Stimulated activated CD4-positive, alpha-beta T cell treated with anti-CD3 and anti-CD28 coated beads, Interleukin-4, amount 100 ng/mL, for 48 hours (primary cell): ENCODE measurements around the gene ANKRD18B.
"Not testable (repeated sequence)": the region's sequence is repeated elsewhere in the genome, so short reads cannot be mapped to it uniquely, and the experiment has no call there.

ENCODE experiments used
- DNase-seq, 2 donors: peaks; one replicate each; pipeline ENCODE4 v3.0.0-alpha.2; 2020; ENCODE audit warnings: low read depth in 2 of 2

The ANKRD18B gene

GRCh38 chr9:33533958-33534357 is 9.9 kb downstream of the ANKRD18B start:
- not testable (repeated sequence) for DNase-seq

- DNase-seq, result no peak
These were observed 11.5 kb downstream of the ANKRD18B start for GRCh38 chr9:33535541-33535940.

DNA sequence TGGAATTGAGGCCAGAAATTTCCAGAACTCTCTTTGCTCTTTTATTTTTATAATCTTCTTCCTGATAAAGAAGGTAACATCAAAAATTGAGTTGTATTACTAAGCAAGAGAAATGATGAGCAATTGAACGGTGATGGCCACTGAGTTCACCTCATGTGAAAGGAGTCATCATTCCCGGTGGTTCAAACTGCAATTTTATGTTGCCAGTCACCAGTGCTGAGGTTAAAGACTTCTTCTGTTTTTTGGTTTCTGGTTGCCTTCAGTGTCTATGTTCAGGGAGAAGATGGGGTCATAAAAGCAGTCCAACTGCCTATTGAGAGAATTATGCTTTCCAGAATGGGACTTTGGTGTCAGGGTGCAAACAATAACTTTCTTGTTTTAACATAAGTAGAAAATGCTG is 19.4 kb downstream of the ANKRD18B start:
- DNase-seq, result not testable (repeated sequence)

DNA sequence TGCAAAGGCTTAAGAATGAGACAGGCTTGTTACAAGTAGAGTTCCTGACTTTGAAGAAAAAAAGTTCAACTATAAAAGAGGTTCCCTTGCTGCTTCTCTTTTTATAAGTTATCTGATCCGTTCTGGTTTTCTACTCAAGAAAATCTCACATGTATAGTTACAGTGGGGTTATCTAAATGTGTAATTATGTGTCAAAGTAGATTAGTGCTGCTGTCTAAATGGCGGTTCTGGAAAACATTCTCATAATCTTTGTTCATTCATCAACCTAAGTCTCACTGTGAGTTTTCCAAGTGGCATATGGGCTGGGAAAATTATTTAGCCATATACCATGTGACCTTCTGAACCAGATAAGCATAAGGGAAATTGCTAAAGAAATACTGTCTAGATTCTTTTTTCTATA is 21.7 kb downstream of the ANKRD18B start:
- not testable (repeated sequence) for DNase-seq

DNA sequence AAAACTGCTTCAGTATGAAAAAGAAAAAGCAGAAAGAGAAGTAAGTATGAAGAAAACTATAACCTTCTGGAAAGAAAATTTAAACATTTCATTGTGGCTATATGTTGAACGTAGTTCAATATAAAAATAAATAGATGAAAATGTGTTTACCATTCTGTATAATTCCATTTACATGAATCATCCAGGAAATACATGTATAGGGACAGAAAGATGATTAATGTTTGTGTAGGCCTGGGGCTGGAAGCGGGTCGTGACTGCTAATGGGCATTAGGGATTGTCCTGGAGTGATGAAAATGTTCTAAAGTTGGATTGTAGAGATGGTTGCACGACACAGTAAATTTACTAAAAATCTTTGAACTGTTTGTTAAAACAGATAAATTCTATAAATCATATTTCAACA is 24.8 kb downstream of the ANKRD18B start:
- not testable (repeated sequence) for DNase-seq

GRCh38 chr9:33549418-33549817 is 25.4 kb downstream of the ANKRD18B start:
- not testable (repeated sequence) for DNase-seq

GRCh38 chr9:33551183-33551582 is 27.1 kb downstream of the ANKRD18B start:
- DNase-seq, result not testable (repeated sequence)

- DNase-seq, result not testable (repeated sequence)
These were observed 28.3 kb downstream of the ANKRD18B start for GRCh38 chr9:33552315-33552725.

- not testable (repeated sequence) for DNase-seq
These were observed 36.2 kb downstream of the ANKRD18B start for GRCh38 chr9:33560217-33560616.

GRCh38 chr9:33562196-33562595 is 38.1 kb downstream of the ANKRD18B start:
- DNase-seq, result not testable (repeated sequence)

GRCh38 chr9:33567776-33568175 is 43.7 kb downstream of the ANKRD18B start:
- DNase-seq, result not testable (repeated sequence)

DNA sequence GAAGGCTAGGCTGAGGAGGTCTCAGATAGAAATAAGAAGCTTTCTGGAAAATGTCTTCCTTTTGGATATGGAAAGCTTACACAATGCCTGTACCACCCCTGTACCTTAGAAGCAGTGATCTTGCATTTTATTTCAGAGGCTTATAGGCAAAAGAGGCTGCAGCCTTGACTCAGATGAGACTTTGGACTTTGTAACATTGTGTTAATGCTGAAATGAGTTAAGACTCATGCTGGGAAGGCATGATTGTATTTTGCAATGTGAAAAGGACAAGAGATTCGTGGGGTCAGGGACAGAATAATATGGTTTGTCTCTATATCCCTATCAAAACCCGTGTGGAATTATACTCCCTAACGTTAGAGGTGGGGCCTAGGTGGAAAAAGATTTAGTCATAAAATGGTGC is 53.7 kb downstream of the ANKRD18B start:
- DNase-seq, result not testable (repeated sequence)

GRCh38 chr9:33579996-33580395 is 55.9 kb downstream of the ANKRD18B start:
- DNase-seq, result not testable (repeated sequence)

- not testable (repeated sequence) for DNase-seq
These were observed 58.6 kb downstream of the ANKRD18B start for GRCh38 chr9:33582686-33583085.

- not testable (repeated sequence) for DNase-seq
These were observed 62.1 kb downstream of the ANKRD18B start for GRCh38 chr9:33586128-33586527.

- DNase-seq, result not testable (repeated sequence)
These were observed 63.7 kb downstream of the ANKRD18B start for GRCh38 chr9:33587799-33588198.

- DNase-seq, result not testable (repeated sequence)
These were observed 64.8 kb downstream of the ANKRD18B start for GRCh38 chr9:33588876-33589275.

GRCh38 chr9:33590857-33591256 is 66.8 kb downstream of the ANKRD18B start:
- DNase-seq, result not testable (repeated sequence)

GRCh38 chr9:33596974-33597373 is 72.9 kb downstream of the ANKRD18B start:
- not testable (repeated sequence) for DNase-seq

- DNase-seq, result not testable (repeated sequence)
These were observed 73.3 kb downstream of the ANKRD18B start for GRCh38 chr9:33597386-33597785.

GRCh38 chr9:33598796-33599379 is 74.8 kb downstream of the ANKRD18B start:
- DNase-seq, result not testable (repeated sequence)

DNA sequence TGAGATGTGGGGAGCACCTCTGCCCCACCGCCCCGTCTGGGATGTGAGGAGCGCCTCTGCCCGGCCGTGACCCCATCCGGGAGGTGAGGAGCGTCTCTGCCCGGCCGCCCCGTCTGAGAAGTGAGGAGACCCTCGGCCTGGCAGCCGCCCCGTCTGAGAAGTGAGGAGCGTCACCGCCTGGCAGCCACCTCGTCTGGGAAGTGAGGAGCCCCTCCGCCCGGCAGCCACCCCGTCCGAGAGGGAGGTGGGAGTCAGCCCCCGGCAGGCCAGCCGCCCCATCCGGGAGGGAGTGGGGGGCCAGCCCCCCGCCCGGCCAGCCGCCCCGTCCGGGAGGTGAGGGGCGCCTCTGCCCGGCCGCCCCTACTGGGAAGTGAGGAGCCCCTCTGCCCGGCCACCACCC is 76.9 kb downstream of the ANKRD18B start:
- not testable (repeated sequence) for DNase-seq

GRCh38 chr9:33604249-33604648 is 80.2 kb downstream of the ANKRD18B start:
- DNase-seq, result not testable (repeated sequence)

- DNase-seq, result not testable (repeated sequence)
These were observed 80.9 kb downstream of the ANKRD18B start for GRCh38 chr9:33604936-33605335.
